ENCODE results near the gene MCRIP2.

DNA sequence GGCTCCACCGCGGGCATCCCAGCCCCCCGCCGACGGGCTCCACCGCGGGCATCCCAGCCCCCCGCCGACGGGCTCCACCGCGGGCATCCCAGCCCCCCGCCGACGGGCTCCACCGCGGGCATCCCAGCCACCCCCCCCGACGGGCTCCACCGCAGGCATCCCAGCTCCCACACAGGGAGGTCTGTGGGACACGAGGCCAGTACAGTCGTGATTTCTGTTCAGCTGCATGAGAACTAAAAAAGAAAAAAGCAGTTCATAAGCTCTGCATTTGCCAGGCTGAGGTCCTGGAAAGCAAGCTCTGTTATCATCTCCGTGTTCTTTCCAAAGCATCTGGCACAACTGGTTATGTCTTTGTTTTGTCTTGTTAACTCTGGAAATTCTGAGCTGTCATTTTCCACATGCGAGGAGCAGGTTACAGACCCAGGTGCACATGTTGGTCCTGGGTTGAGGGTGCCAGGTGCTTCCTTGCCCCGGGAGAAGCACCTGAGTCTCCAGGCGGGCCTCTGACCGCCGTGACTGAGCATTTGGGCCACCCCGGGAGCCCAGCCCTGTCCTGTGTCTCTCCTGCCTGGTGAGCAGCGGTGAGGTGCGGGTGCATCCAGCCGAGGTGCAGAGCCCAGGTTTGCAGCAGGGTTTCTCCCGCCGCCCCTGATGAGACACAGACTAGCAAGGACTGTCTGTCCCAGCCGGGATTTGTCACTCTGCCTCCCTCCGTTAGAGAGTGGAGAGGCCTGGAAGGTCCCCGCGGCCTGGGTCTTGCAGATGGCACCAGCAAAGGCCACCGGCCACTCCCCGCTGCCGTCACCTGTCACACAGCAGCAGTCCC, 20.7 kb upstream of the MCRIP2 start:
- TF ChIP-seq, protein P1, sequence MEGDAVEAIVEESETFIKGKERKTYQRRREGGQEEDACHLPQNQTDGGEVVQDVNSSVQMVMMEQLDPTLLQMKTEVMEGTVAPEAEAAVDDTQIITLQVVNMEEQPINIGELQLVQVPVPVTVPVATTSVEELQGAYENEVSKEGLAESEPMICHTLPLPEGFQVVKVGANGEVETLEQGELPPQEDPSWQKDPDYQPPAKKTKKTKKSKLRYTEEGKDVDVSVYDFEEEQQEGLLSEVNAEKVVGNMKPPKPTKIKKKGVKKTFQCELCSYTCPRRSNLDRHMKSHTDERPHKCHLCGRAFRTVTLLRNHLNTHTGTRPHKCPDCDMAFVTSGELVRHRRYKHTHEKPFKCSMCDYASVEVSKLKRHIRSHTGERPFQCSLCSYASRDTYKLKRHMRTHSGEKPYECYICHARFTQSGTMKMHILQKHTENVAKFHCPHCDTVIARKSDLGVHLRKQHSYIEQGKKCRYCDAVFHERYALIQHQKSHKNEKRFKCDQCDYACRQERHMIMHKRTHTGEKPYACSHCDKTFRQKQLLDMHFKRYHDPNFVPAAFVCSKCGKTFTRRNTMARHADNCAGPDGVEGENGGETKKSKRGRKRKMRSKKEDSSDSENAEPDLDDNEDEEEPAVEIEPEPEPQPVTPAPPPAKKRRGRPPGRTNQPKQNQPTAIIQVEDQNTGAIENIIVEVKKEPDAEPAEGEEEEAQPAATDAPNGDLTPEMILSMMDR (IDR thresholded peaks at IDR 0.05): no peak
- TF ChIP-seq POLR2A (IDR thresholded peaks at IDR 0.05): no peak

Measured in body of pancreas (tissue), 4 donors.